SK-N-SH (cell line): ENCODE data around the gene TCFL5. TPM values are rescaled to one million over a fixed set of nuclear protein-coding genes. Genes with fewer than 3 reads are reported as not detected.

Experiments used
- CTCF ChIA-PET: fragments of 300-600, 350-600 bp; formaldehyde crosslinking; extraction: SDS; loops from one replicate; lab custom pipeline; 2021; lab: Yijun Ruan, JAX
- POLR2A ChIA-PET: fragments of 350-600 bp; sonication (Branson Sonifier 250); formaldehyde crosslinking; extraction: SDS; loops from one replicate; lab custom pipeline; 2020; ENCODE audit warnings: antibody characterized with exemption, inconsistent platforms; lab: Yijun Ruan, JAX
- DNase-seq: peaks from one replicate; pipeline ENCODE4 v3.0.0; 2012
- H2AFZ ChIP-seq: fragments of 200-600 bp; sonication (generic); 2 replicates; pipeline ENCODE4 v1.8.1; 2016; ENCODE audit warnings: antibody characterized with exemption, mild to moderate bottlenecking, low read depth
- H3F3A ChIP-seq: fragments of 200-600 bp; sonication (generic); replicated peaks from 2 replicates; pipeline ENCODE3; 2016; ENCODE audit warnings: antibody characterized with exemption, mild to moderate bottlenecking; ENCODE audit not compliant: insufficient read depth
- H3K27ac ChIP-seq, 2 experiments: fragments of 200-500 bp in 1 of 2; fragments of 200-600 bp in 1 of 2; sonication (Bioruptor generic) in 1 of 2; sonication (generic), shearing (Covaris generic) in 1 of 2; 2 replicates each; pipeline versions ENCODE4 v1.5.1 to v1.6.1; 2014 to 2016; ENCODE audit warnings: low read depth in 2 of 2, inconsistent platforms in 1 of 2, low read length in 1 of 2, mild to moderate bottlenecking in 1 of 2, mixed read lengths in 1 of 2
- H3K27me3 ChIP-seq: fragments of 200-600 bp; sonication (generic), shearing (Covaris generic); 2 replicates; pipeline ENCODE4 v1.6.1; 2016; ENCODE audit warnings: mixed run types; ENCODE audit not compliant: insufficient read depth
- H3K36me3 ChIP-seq, 2 experiments: fragments of 200-500 bp in 1 of 2; fragments of 200-600 bp in 1 of 2; sonication (Bioruptor generic) in 1 of 2; sonication (generic) in 1 of 2; replicated peaks in 1 of 2; 2 replicates each; pipeline versions ENCODE3 to v1.5.1; 2014 to 2016; ENCODE audit warnings: low read length in 1 of 2, mild to moderate bottlenecking in 1 of 2; ENCODE audit not compliant: insufficient read depth in 2 of 2, control insufficient read depth in 1 of 2
- H3K4me1 ChIP-seq, 2 experiments: fragments of 200-500 bp in 1 of 2; fragments of 200-600 bp in 1 of 2; sonication (Bioruptor generic) in 1 of 2; sonication (generic), shearing (Covaris generic) in 1 of 2; 2 replicates each; pipeline versions ENCODE4 v1.5.1 to v1.6.1; 2014 to 2016; ENCODE audit warnings: low read depth in 1 of 2, low read length in 1 of 2, mixed run types in 1 of 2; ENCODE audit not compliant: insufficient read depth in 2 of 2, control insufficient read depth in 1 of 2
- H3K4me2 ChIP-seq: fragments of 200-600 bp; sonication (generic), shearing (Covaris generic); 2 replicates; pipeline ENCODE4 v1.6.1; 2017; ENCODE audit warnings: mixed run types
- H3K4me3 ChIP-seq, 2 experiments: fragments of 200-500 bp in 1 of 2; fragments of 200-600 bp in 1 of 2; sonication (Bioruptor generic) in 1 of 2; sonication (generic), shearing (Covaris generic) in 1 of 2; 2 replicates each; pipeline versions ENCODE4 v1.5.1 to v1.8.1; 2014 to 2016; ENCODE audit warnings: low read depth in 2 of 2, inconsistent platforms in 1 of 2, low read length in 1 of 2, mild to moderate bottlenecking in 1 of 2, mixed read lengths in 1 of 2, moderate library complexity in 1 of 2
- H3K79me2 ChIP-seq: fragments of 200-600 bp; sonication (generic); 2 replicates; pipeline ENCODE4 v1.8.1; 2017; ENCODE audit warnings: mild to moderate bottlenecking; ENCODE audit not compliant: insufficient read depth
- H3K9ac ChIP-seq: fragments of 200-600 bp; sonication (generic); 2 replicates; pipeline ENCODE4 v1.6.1; 2017; ENCODE audit warnings: mixed run types
- H3K9me2 ChIP-seq: fragments of 200-600 bp; sonication (generic); 2 replicates; pipeline ENCODE4 v1.6.1; 2017; ENCODE audit warnings: mixed run types
- H3K9me3 ChIP-seq: fragments of 200-600 bp; sonication (generic); 2 replicates; pipeline ENCODE4 v1.6.1; 2017; ENCODE audit warnings: mixed run types, mild to moderate bottlenecking, moderate library complexity
- H4K20me1 ChIP-seq: fragments of 200-600 bp; sonication (generic); 2 replicates; pipeline ENCODE4 v1.6.1; 2017; ENCODE audit warnings: mild to moderate bottlenecking, mixed run types; ENCODE audit not compliant: insufficient read depth
- ELF1 ChIP-seq: IDR thresholded peaks from 2 replicates; pipeline ENCODE4 v1.4.0; 2012
- EZH2phosphoT487 ChIP-seq: fragments of 200-600 bp; sonication (generic); IDR thresholded peaks from 2 replicates; pipeline ENCODE4 v1.6.1; 2017; ENCODE audit warnings: low read depth, mixed run types, mild to moderate bottlenecking, antibody characterized with exemption, moderate library complexity, borderline replicate concordance
- FOSL2 ChIP-seq: IDR thresholded peaks from 2 replicates; pipeline ENCODE4 v1.4.0; 2012; ENCODE audit warnings: low read depth, mild to moderate bottlenecking, moderate library complexity, borderline replicate concordance
- FOXM1 ChIP-seq: IDR thresholded peaks from 2 replicates; pipeline ENCODE4 v1.4.0; 2012; ENCODE audit warnings: low read depth, mild to moderate bottlenecking
- JUND ChIP-seq: IDR thresholded peaks from 2 replicates; pipeline ENCODE4 v1.4.0; 2012
- MXI1 ChIP-seq: IDR thresholded peaks from 2 replicates; pipeline ENCODE4 v1.6.1; 2012; ENCODE audit warnings: mild to moderate bottlenecking, low read depth, low read length, improper control_type of control experiment
- NFIC ChIP-seq: IDR thresholded peaks from 2 replicates; pipeline ENCODE4 v1.4.0; 2012; ENCODE audit warnings: borderline replicate concordance
- RFX5 ChIP-seq: IDR thresholded peaks from 2 replicates; pipeline ENCODE4 v1.6.1; 2012; ENCODE audit warnings: mild to moderate bottlenecking, improper control_type of control experiment, low read length
- SIN3A ChIP-seq: IDR thresholded peaks from 2 replicates; pipeline ENCODE4 v1.6.1; 2012; ENCODE audit warnings: low read depth, mild to moderate bottlenecking, low read length, moderate library complexity, borderline replicate concordance
- TAF1 ChIP-seq: IDR thresholded peaks from 2 replicates; pipeline ENCODE4 v1.6.1; 2012; ENCODE audit warnings: low read depth, mild to moderate bottlenecking, low read length, moderate library complexity, borderline replicate concordance
- WGBS: methylation state at CpG from one replicate; pipeline ENCODE4 v1.1.6; 2017; ENCODE audit warnings: low lambda C conversion rate; 5-methylcytosine and 5-hydroxymethylcytosine counted together
- polyA plus RNA-seq, 3 experiments: library from polyadenylated mRNA; depleted of rRNA; stranded (reverse); fragments of >200 nt; gene quantifications; 2 replicates each; pipeline ENCODE4 v1.2.3, GENCODE V29; 2012
- TF ChIP-seq, protein P1 (sequence below): IDR thresholded peaks from 2 replicates; pipeline ENCODE4 v1.4.0; 2012; ENCODE audit warnings: low read depth
- TF ChIP-seq, protein P2 (sequence below): IDR thresholded peaks from 2 replicates; pipeline ENCODE4 v1.6.1; 2012; ENCODE audit warnings: mild to moderate bottlenecking, low read depth, low read length, moderate library complexity
- TF ChIP-seq, protein P3 (sequence below): fragments of 150-350 bp; IDR thresholded peaks from 2 replicates; pipeline ENCODE4 v1.6.1; 2016; ENCODE audit warnings: mild to moderate bottlenecking, low read depth, low read length

TCFL5 gene
- polyA plus RNA-seq, 1 of the 3 experiments (the other 2 are of a cell fraction) = 10.1 TPM

DNA sequence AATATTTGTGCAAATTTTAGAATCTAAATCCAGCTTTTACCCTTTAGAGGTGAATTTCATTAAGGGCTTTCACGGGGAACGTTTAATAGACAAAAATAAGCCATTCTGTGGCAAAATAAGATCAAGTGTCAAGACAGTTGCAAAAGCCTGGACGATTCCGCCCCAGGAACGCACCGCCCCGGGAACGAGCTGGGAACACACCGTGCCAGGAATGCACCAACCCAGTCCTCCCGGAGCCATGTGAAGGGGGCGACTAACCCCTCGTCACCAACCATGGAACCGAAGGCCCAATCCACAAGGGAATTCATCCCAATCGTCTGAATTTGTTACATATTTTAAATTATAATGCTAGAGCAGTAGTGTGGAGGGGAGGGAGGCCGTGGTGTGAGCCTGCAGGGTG, 20.8 kb upstream of the TCFL5 start:
- WGBS = 96% methylated on average over 15 of the region's 15 CpGs
- DNase-seq = no peak
- Histone ChIP-seq H3K27ac (no peak overlapping the region), H3K9me3 (no peaks in the 10 kb centered on the region), H2AFZ (no peak overlapping the region), H4K20me1 (no peaks in the 10 kb centered on the region), H3K27me3 (no peaks in the 10 kb centered on the region), H3K36me3 (peaks cover 19 to 52% of the 10 kb centered on the region in 2 experiments), H3K9me2 (no peaks in the 10 kb centered on the region), H3K79me2 (no peaks in the 10 kb centered on the region), H3K9ac (no peak overlapping the region), H3F3A (peaks cover 20% of the 10 kb centered on the region), H3K4me2 (no peak overlapping the region), H3K4me3 (no peak overlapping the region), H3K4me1 (peaks cover 7 to 9% of the 10 kb centered on the region in 2 experiments)
- ChIA-PET POLR2A (no interaction called here), CTCF (interaction anchor here (2.1 kb wide), 1 partner anchor 17 kb away, joined by 6 read pairs; no protein-coding TSS in a partner anchor)
- TF ChIP-seq MXI1 (no peak), EZH2phosphoT487 (no peak), SIN3A (no peak), TAF1 (no peak), RFX5 (no peak), FOXM1 (no peak), ELF1 (no peak), JUND (no peak), NFIC (no peak), FOSL2 (no peak)
- TF ChIP-seq, protein P1, sequence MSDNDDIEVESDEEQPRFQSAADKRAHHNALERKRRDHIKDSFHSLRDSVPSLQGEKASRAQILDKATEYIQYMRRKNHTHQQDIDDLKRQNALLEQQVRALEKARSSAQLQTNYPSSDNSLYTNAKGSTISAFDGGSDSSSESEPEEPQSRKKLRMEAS = no peak
- TF ChIP-seq, protein P2, sequence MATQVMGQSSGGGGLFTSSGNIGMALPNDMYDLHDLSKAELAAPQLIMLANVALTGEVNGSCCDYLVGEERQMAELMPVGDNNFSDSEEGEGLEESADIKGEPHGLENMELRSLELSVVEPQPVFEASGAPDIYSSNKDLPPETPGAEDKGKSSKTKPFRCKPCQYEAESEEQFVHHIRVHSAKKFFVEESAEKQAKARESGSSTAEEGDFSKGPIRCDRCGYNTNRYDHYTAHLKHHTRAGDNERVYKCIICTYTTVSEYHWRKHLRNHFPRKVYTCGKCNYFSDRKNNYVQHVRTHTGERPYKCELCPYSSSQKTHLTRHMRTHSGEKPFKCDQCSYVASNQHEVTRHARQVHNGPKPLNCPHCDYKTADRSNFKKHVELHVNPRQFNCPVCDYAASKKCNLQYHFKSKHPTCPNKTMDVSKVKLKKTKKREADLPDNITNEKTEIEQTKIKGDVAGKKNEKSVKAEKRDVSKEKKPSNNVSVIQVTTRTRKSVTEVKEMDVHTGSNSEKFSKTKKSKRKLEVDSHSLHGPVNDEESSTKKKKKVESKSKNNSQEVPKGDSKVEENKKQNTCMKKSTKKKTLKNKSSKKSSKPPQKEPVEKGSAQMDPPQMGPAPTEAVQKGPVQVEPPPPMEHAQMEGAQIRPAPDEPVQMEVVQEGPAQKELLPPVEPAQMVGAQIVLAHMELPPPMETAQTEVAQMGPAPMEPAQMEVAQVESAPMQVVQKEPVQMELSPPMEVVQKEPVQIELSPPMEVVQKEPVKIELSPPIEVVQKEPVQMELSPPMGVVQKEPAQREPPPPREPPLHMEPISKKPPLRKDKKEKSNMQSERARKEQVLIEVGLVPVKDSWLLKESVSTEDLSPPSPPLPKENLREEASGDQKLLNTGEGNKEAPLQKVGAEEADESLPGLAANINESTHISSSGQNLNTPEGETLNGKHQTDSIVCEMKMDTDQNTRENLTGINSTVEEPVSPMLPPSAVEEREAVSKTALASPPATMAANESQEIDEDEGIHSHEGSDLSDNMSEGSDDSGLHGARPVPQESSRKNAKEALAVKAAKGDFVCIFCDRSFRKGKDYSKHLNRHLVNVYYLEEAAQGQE = no peak
- TF ChIP-seq, protein P3, sequence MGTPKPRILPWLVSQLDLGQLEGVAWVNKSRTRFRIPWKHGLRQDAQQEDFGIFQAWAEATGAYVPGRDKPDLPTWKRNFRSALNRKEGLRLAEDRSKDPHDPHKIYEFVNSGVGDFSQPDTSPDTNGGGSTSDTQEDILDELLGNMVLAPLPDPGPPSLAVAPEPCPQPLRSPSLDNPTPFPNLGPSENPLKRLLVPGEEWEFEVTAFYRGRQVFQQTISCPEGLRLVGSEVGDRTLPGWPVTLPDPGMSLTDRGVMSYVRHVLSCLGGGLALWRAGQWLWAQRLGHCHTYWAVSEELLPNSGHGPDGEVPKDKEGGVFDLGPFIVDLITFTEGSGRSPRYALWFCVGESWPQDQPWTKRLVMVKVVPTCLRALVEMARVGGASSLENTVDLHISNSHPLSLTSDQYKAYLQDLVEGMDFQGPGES = no peak
